ENCODE measurements around the gene SLC13A3.

SLC13A3 gene

DNA sequence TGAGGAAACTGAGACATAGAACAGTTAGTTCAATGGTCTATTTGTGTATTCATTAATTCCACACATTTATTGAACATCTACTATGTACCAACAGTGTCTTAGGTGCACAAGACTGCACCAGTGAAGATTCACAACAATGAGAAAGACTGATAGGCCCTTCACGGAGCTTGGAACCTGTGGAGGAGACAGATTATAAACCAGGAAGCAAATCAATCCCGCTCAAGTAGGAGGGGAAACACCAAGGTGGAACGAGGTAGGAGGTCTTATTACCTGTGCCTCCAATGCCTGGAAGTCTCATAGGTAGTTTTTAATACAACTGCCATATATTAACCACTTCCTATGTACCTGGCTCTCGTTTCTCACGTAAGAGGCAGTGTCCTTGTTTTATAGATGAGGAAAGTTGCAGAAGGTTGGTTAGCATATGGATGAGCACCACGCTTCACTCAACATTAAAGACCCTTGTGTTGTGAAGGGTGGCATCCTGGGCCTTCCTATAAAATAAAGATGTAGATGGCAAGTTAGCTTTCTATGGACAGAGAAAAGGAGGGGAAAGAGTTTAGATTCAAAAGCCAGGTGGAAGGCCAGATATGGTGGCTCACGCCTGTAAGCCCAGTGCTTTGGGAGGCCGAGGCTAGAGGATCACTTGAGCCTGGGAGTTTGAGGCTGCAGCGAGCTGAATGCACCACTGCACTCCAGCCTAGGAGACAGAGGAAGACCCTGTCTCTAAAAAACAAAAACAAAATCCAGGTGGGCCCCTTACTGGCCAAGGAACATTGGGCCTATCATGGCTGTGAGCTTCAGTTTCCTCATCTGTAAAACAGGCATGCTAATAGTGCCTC lies 45.1 kb downstream of the SLC13A3 start:
- DNase-seq (ENCODE audit: low read depth): no peak

GRCh38 chr20:46605181-46605580 lies 46.1 kb downstream of the SLC13A3 start:
- DNase-seq (ENCODE audit: low read depth): no peak

- DNase-seq (ENCODE audit: low read depth): no peak
These were observed 46.6 kb downstream of the SLC13A3 start for GRCh38 chr20:46604551-46605133.

DNA sequence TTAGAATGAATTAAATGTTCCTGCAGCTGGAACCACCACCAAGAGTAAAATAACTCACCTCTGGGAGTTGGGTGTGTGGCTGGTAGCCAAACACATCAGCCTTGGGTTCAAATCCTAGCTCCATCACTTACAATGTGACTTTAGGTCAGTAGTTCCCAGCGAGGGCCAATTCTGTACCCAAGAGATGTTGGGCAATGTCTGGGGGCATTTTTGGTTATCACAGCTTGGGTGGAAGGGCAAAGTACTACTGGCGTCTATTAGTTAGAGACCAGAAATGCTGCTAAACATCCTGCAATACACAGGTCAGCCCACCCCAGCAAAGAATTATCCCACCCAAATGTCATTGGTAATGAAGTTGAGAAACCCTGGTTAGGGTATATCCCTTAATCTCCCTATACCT lies 48.8 kb downstream of the SLC13A3 start:
- DNase-seq (ENCODE audit: low read depth): no peak

DNA sequence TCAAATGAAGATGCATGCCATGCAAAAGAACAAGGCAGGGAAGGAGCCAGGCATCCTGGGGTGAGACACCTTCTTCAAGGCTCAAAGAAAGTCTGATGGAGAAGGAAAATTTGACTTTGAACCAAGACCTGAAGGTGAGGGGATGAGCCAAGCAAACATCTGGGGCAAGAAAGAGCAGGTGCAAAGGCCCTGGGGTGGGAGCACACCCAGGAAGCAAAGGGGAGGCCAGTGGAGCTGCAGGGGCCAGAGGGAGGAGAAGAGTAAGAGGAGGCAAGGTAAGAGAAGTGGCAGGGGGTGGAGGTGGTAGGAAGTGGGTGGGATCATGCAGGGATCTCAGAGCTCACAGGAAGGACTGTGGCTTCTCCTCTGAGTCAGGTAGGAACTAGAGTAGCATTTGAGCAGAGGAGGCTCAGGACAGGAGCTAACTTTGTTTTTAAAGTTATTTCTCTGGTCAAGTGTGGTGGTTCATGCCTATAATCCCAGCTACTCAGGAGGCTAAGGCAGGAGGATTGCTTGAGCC lies 49.6 kb downstream of the SLC13A3 start:
- no peak for DNase-seq (ENCODE audit: low read depth)

GRCh38 chr20:46600286-46600752 lies 50.9 kb downstream of the SLC13A3 start:
- DNase-seq (ENCODE audit: low read depth): no peak

DNA sequence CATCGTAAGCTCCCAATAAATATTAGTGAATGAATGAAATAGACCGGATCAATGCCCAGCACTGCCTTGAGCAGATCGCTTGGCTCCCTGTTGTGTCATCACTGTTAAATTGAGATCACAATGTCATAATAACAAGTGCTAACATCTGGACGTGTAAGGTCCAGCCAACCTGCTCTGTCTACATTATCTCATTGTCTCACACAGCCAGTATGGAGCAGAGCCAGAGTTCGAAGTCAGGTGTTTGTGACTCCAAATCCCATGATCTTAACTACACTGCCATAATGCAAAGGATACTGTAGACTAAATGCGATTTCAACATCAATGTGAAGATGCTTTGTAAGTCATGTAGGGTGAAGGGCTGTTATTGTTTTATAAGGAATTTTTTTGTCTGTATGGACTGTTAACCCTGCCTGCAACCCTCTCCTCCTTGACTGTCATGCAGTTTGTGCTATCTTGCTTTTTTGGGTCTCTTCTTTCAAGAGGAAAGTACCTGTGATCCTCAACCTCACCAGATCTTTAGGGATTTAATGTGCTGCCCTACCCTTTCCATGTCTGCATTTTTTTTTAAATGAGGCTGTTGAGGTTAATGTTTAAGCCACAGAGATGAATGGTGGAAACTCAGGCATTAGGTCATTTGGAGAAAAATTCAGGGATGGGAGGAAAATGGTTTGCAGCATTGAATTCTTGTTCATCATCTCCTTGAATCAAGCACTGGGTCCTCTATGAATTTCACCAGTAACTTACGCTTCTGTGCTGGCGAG lies 51.9 kb downstream of the SLC13A3 start:
- no peak for DNase-seq (ENCODE audit: low read depth)

- no peak for DNase-seq (ENCODE audit: low read depth)
These were observed 55.3 kb downstream of the SLC13A3 start for GRCh38 chr20:46595933-46596332.

DNA sequence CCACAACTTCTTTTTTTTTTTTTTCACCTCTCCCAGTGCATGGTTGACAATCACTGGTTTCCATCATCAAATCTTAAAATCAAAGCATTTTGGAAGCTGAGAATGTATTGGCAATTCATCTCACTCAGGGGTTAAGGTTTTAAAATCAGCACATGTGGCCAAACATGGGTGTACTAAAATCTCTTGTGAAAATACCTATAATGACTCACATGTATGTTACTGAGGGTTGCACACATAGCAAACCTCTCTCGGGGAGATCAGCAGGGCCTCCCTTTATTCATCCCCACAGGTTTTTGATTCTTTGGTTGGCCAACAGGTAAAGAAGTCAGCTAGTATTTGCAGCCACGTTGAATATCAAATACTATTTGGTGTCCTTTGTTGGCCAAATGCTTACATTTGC lies 56.5 kb downstream of the SLC13A3 start:
- DNase-seq (ENCODE audit: low read depth): no peak

DNA sequence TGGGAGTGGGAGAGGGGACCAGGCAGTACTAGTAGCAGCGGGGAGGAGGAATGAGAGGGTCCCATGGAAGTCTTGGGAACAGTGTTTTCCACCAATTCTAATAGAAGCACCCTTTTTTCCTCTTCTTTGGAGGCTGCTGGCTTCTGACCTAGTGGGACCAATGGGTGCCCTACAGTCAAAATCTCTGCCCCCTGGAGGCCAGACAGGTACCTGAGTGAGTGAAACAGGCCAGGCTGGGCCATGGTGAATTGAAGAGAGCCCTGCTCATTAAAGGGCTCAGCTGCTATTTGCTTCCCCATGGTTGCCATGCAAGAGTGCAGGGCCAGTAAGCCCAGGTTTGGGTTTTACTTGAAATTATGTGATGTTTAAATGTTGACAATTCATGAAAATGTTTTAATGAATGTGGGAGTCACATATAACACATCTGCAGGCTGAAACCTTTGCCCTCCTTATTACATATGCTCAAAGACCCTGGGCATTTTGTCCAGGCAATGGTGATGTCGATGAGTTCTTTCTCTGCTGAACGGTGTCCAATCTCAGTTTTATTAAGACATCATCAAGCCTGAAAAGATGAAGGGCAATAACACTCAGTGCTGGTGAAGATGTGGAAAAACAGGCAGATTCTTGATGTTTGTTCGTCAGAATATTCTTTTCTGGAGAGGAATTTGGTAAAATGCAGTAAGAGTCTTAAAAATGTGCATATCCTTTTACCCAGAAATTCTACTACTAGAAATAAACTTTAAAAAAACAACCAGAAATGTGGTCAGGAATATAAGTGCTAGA lies 58.5 kb downstream of the SLC13A3 start:
- peak; percentile 6 for DNase-seq (ENCODE audit: low read depth)

GRCh38 chr20:46590443-46590842 lies 60.8 kb downstream of the SLC13A3 start:
- DNase-seq (ENCODE audit: low read depth): no peak

DNA sequence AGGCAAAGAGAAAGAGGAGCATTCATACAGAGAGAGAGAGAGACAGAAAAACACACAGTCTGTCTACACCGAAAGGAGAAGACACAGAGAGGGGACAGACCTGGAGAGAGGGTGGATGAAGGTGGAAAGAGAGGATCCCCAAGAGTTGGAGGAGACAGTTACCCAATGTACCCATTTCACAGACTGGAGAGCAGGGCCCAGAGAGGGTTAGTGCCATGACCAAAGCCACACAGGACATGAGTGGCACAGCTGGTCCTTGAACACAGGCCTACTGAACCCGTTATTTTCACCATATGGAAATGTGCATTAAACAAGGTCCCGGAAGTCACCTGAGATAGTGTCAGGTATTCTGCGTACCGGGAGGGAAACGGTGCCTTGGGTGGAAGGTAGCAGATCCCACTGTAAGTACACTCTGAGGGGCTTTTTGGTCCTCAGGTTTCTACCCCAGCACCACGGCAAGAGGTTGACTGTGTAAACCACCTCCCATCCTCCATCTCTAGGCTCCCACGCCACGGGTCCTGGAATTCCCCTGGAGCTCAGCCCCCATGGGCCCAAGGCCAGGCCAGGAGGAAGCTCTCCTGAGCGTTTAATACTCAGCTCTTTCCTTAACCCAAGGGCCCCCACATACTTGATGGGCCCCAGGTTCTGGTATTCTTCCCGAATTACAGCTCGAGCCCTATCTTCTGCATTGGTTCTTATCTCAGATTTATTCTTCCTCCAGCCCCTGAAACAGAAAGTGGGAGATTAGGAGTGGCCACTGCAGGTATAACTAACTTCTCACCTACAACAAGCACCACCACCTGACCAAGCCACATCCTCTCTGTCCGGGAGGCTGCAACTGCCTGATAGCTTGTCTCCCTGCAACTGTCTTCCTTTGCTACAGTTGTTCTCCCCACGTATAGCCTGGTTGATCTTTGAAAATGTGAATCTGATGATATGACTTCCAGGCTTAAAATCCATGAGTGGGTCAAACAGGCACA lies 62.4 kb downstream of the SLC13A3 start:
- no peak for DNase-seq (ENCODE audit: low read depth)

- DNase-seq (ENCODE audit: low read depth): no peak
These were observed 63.3 kb downstream of the SLC13A3 start for GRCh38 chr20:46587986-46588385.

- no peak for DNase-seq (ENCODE audit: low read depth)
These were observed 64.5 kb downstream of the SLC13A3 start for GRCh38 chr20:46586724-46587123.

GRCh38 chr20:46584508-46584907 lies 66.8 kb downstream of the SLC13A3 start:
- no peak for DNase-seq (ENCODE audit: low read depth)

GRCh38 chr20:46583411-46584214 lies 67.6 kb downstream of the SLC13A3 start:
- DNase-seq (ENCODE audit: low read depth): no peak

DNA sequence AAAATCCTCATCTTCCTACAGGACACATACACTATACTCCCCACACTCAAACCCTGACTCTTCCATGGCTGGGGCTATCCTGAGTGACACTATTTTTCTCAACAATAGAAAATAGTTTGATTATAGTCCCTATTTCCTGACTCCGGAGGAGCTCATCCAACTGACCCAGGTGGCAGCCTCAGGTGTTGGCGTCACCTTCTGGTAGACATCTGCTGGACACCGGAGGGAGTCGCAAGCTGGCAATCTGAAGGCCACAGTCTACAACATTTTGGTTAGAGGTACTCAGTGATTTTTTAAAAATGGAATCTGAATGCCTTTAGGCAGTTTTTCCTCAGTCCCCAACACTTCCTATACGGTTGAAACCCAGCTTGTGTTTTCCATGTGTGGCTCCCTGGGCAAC lies 68.6 kb downstream of the SLC13A3 start:
- DNase-seq (ENCODE audit: low read depth): no peak

- DNase-seq (ENCODE audit: low read depth): no peak
These were observed 69.9 kb downstream of the SLC13A3 start for GRCh38 chr20:46581391-46581790.

DNA sequence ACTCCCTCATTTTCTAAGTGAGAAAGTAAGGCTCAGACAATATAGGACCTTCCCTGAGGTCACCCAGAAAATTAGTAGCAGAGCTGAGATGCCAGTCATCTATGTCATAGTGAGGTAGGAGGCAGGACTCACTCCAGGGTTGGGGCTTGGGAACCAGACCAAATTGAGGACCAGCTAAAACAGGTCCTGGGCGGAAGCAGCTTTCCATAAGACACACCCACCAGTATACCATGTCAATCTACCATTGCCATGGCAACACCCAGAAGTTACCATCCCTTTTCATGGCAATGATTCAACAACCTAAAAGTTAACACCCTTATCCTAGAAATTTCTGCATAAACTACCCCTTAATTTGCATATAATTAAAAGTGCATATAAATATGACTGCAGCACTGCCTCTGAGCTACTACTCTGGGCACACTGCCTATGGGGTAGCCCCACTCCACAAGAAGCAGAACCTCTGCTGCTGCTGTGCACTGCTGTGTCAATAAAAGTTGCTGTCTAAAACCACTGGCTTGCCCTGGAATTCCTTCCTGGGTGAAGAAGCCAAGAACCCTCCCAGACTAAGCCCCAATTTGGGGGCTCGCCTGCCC lies 70.5 kb downstream of the SLC13A3 start:
- no peak for DNase-seq (ENCODE audit: low read depth)

All from EH (cell line).